Hepatic stellate cell (primary cell): ENCODE data around the gene TMEM239.
"Not testable (repeated sequence)": the region's sequence is repeated elsewhere in the genome, so short reads cannot be mapped to it uniquely, and the experiment has no call there.

Experiments
- DNase-seq: peaks from one replicate; pipeline ENCODE4 v3.0.0; 2011; ENCODE audit warnings: low spot score

TMEM239 gene

GRCh38 chr20:2816030-2816582, at the start of gene TMEM239:
TMEM239 (plus strand) TSS chr20:2816364; CDS start chr20:2816555, 191 bp downstream.
- no peak for DNase-seq

GRCh38 chr20:2767768-2768631, 48.2 kb upstream of the TMEM239 start:
- DNase-seq: peak; percentile 75

GRCh38 chr20:2768632-2769015, 47.5 kb upstream of the TMEM239 start:
- no peak for DNase-seq

DNA sequence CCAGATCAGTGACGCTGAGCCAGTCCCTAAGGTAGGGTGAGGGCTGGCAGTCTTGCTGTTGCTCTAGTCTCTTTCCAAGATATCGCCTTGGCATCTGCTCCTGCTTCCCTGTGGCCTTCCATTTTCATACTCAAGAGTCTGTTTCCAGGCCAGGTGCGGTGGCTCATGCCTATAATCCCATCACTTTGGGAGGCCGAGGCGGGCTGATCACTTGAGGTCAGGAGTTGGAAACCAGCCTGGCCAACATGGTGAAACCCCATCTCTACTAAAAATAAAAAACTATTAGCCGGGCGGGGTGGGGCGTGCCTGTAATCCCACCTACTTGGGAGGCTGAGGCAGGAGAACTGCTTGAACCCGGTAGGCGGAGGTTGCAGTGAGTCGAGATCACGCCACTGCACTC, 46.1 kb upstream of the TMEM239 start:
- DNase-seq: not testable (repeated sequence)

DNA sequence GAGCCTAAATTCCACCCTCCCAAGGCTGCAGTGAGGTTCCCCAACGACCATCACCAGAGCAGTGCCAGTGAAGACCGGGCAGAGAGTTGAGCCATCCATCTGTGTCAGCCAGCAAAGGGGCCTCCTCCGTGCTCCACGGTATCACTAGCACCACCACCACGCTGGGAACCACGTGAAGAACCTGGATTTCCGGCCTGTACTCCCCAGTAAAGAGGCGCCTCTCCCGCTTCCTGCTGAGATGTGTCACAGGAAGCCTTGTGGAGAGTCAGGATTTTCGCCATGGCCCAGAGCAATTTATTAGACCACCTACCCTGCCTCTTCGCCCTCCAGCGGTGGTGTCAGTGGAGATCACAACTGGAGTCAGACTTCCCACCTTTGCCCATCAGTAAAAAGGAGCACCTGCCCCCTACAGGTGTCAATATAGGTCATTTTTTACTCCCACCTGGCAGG, 44.5 kb upstream of the TMEM239 start:
- DNase-seq: no peak

DNA sequence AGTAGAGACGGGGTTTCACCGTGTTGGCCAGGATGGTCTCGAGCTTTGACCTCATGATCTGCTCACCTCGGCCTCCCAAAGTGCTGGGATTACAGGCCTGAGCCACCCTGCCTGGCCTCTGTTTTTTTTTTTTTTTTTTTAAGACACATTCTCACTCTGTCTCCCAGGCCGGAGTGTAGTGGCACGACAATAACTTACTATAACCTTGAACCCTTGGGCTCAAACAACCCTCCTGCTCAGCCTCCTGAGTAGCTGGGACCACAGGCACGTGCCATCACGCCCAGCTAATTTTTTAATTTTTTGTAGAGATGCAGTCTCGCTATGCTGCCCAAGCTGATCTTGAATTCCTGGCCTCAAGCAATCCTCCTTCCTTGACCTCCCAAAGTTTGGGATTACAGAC, 42.4 kb upstream of the TMEM239 start:
- no peak for DNase-seq

DNA sequence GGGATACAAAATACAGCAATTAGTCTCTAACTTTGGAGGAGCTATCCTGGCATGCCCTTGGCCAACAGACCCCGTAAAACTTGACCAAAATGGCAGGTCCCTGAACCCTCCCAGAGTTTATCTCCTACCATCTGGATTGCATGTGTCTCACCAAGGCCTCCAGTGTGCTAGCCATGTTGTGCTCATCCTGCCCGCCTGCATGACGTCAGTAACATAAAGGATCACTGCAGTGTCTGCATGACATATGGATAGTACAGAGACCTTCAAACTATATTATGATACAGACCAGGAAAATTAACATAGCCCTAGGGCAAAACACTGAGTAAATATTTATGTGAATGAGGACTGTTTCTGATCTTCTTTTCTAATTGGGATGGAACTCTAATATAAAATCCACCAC, 41.0 kb upstream of the TMEM239 start:
- DNase-seq: no peak

GRCh38 chr20:2778602-2779321, 37.4 kb upstream of the TMEM239 start:
- no peak for DNase-seq

GRCh38 chr20:2780948-2781347, 35.2 kb upstream of the TMEM239 start:
- DNase-seq: no peak

DNA sequence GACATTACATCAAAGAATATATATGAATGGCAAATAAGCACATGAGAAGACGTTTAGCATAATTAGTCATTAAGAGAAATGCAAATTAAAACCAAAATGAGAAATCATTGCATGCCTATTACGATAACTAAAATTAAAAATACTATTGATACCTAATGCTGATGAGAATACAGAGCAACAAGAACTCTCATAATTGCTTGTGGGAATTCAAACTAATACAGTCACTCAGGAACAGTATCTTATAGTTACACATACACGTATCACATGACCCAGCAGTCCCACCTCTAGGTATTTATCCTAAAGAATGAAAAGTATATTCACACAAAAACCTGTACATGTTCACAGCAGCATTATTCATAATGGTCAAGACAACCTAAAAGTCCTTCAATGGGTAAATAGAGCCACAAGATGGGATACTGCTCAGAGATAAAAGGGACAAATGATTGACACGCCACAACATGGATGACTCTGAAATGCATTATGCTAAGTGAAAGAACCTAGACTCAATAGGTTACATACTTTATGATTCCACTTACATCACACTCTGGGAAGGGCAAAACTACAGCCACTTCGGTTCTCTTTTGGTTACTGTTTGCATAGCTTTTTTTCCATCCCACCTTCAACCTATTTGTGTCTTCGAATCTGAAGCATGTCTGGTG, 32.1 kb upstream of the TMEM239 start:
- no peak for DNase-seq

- no peak for DNase-seq
These were observed 22.7 kb upstream of the TMEM239 start for GRCh38 chr20:2793471-2793870.

DNA sequence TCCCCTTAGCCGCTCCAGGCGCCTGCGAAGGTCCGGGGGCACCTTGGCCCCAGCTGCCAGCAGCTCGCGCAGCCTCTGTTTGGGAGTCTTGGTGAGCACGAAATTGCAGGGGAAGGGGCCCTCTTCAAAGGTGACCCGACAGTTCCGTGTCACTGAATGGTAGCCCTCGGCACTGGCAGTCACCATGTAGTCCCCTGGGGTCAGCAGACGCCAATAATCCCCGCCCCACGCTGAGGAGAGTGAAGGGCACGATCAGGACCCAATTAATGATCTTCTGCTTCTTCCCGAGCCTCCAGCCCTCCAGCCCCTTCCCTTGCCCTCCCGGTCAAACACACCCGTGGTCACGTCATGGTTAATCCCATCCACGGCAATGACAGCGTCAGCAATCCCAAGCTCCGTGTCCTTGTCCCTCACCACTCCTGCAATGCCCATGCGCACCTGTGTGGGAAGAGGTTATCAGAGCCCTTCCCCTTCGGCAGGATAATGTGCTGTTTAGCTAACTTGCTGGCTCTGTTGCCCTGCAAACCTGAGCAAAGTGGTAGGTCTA, 21.9 kb upstream of the TMEM239 start:
- no peak for DNase-seq

DNA sequence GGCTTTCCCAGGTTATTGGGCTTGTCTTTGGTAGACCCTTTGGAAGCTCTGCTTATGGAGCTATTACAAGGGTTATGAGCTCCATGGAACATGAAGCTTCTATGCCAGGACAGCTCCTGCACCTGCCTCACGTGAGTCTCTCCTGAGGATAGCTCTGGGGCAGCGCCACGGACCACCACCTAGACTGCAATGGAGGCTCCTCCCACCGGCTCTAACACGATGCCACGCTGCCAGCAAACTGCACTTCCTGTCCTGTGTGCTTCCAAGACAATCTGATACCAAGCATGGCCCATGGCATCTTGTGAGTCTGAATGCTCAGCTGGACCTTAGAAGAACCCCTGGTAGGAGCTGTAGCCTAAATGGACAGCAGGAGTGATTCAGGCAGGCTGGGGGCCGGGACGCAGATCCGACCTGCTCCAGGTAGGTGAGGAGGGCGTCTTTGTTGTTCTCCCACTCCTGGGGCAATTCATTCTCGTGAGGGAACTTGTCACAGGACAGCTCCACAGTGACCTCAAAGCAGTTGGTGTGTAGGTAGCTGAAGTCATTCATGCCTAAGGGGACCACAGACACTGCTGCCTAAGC, 21.2 kb upstream of the TMEM239 start:
- DNase-seq: no peak

- no peak for DNase-seq
These were observed 20.7 kb upstream of the TMEM239 start for GRCh38 chr20:2795451-2795850.

DNA sequence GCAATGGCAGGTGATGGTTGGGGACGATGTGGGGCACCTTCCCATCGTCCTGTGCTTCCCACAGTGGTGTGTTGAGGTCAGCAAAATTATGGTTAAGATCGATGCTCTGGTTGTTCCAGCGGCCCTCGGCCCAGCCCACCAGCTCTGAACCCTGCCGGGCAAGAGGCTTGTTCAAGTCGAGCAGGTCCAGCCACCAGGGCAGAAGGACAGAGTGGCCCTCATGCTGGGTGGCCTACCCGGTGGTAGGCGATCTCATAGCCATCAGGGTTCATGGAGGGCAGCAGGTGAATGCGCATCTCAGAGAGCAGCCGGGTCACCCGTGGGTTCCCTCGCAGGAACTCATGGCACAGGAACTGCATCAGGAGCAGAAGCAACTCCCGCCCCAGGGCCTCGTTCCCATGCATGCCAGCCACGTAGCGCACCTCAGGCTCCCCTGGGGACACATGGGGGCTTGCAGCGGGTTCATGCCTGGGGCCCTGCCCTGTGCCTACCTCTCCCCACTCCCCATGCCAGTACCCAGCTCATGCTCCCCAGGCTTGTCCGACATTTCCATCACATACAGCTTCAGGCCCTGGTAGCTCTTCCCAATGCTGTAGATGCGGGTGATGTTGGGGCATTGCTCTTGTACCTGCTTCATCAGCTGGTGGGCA, 20.0 kb upstream of the TMEM239 start:
- no peak for DNase-seq

- DNase-seq: no peak
These were observed 18.8 kb upstream of the TMEM239 start for GRCh38 chr20:2797136-2797983.

GRCh38 chr20:2798095-2798805, 17.9 kb upstream of the TMEM239 start:
- no peak for DNase-seq

GRCh38 chr20:2798814-2799213, 17.4 kb upstream of the TMEM239 start:
- no peak for DNase-seq

GRCh38 chr20:2799271-2799670, 16.9 kb upstream of the TMEM239 start:
- no peak for DNase-seq
